Memory B cell (primary cell): ENCODE results near the gene GMDS.
A peak's percentile ranks its signal among the peaks of the same experiment; 100 is the strongest.

Experiments
- ATAC-seq: fragments of 150-1000 bp; cut with Tn5 transposase; 2 replicates; pipeline ENCODE4 v1.10.0; 2021; ENCODE audit warnings: low read depth, mild to moderate bottlenecking, moderate library complexity
- DNase-seq, 2 donors: peaks; one replicate each; pipeline ENCODE4 v3.0.0; 2022; ENCODE audit warnings: low spot score in 2 of 2
- H3K27ac Mint-ChIP-seq: one replicate; pipeline ENCODE4 v1.8.0; 2022; ENCODE audit warnings: mild to moderate bottlenecking, moderate library complexity, mixed read lengths
- H3K27me3 Mint-ChIP-seq: one replicate; pipeline ENCODE4 v1.8.0; 2022; ENCODE audit warnings: mixed read lengths
- H3K36me3 Mint-ChIP-seq: one replicate; pipeline ENCODE4 v1.8.0; 2022; ENCODE audit warnings: mild to moderate bottlenecking, mixed read lengths
- H3K4me1 Mint-ChIP-seq: one replicate; pipeline ENCODE4 v1.8.0; 2022; ENCODE audit warnings: mixed read lengths
- H3K4me3 Mint-ChIP-seq: one replicate; pipeline ENCODE4 v1.8.0; 2022; ENCODE audit warnings: mild to moderate bottlenecking, moderate library complexity, mixed read lengths
- H3K9me3 Mint-ChIP-seq: one replicate; pipeline ENCODE4 v1.8.0; 2022; ENCODE audit warnings: mixed read lengths

GMDS gene

DNA sequence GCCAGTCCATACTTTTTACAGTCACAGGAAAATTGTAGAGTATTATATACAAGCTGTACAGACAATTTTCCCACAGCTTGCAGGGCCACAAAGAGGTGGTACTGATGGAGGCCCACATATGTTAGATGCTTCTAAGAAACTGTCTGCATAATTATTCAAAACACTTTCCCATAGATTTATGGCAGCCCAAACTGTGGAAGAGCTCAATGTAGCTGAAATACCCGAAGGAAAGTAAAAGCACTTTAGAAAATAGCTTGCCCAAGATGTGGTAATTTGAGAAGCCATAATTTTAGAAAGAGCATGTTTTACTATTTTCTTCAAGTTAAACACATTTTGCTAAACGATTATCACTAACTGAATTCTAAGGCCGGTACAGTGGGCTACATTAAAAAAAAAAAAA is 36.9 kb downstream of the GMDS start:
- DNase-seq (no peak), ATAC-seq (no peak)
- peaks cover 3% of the 10 kb centered on the region for H3K4me1 Mint-ChIP-seq
- H3K4me3 Mint-ChIP-seq: no peak overlapping the region
- peaks cover 1% of the 10 kb centered on the region for H3K36me3 Mint-ChIP-seq
- H3K27me3 Mint-ChIP-seq: no peaks in the 10 kb centered on the region
- H3K9me3 Mint-ChIP-seq: no peaks in the 10 kb centered on the region
- H3K27ac Mint-ChIP-seq: no peak overlapping the region

DNA sequence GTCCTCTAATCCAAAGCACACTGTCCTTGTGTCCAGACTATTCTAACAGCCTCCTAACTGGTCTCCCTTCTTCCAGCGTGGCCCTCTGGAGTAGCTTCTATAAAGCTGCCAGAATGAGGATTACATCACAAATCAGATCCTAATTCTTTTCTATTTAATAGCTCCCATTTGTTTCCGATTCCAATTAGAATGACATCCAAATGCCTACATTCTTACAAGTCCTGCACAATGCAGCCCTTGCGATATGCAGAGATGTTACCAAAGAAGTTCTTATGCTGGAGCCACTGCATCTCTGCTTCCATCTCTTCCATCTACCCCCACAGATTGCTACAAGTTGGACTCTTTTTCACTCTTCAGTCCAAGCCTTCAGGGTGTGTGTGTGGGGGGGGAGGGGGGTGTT is 40.0 kb downstream of the GMDS start:
- Mint-ChIP-seq H3K27me3 (no peaks in the 10 kb centered on the region), H3K27ac (no peak overlapping the region), H3K36me3 (peaks cover 1% of the 10 kb centered on the region), H3K9me3 (no peaks in the 10 kb centered on the region), H3K4me3 (no peak overlapping the region), H3K4me1 (peaks cover 3% of the 10 kb centered on the region)
- DNase-seq (no peak), ATAC-seq (no peak)

DNA sequence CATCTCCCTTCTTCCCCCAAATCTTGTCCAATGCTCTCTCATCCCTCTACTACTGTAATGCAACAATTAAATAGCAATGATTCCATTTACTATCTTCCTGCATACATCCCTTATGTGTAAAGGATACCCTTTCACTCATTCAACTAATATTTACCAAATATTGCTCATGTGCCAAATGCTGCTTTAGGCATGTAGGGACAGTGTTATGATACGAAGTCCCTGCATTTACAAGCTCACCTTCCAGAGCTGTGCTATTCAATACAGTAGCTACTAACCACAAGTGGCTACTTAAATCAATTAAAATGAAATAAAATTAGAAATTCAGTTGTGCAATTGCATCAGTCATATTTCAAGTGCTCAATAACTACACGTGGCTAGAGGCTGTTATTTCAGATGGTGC is 41.1 kb downstream of the GMDS start:
- ATAC-seq: no peak
- DNase-seq: no peak
- Mint-ChIP-seq H3K27ac (no peak overlapping the region), H3K4me3 (no peak overlapping the region), H3K4me1 (no peaks in the 10 kb centered on the region), H3K27me3 (no peaks in the 10 kb centered on the region), H3K9me3 (no peaks in the 10 kb centered on the region), H3K36me3 (peaks cover 1% of the 10 kb centered on the region)

DNA sequence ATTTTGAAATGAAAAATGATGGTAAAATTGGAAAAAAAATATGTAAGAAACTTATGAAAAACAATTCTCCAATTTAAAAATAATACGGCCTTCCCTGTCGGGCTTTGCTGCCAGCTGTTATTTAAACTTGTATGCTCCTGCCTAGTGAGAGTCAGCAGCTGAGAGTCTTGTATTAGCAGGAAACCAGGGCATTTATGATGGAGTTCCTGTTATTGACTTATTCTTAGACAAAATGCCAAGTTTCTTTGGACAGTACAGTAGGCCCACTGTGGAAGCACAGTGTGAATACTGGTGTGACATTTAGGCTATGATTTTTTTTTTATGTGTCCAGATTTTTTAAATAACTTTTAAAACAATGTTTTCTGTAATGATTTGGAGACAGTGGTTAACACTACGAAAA is 42.1 kb downstream of the GMDS start:
- H3K4me3 Mint-ChIP-seq: no peak overlapping the region
- no peaks in the 10 kb centered on the region for H3K4me1 Mint-ChIP-seq
- ATAC-seq: no peak
- no peaks in the 10 kb centered on the region for H3K27me3 Mint-ChIP-seq
- H3K9me3 Mint-ChIP-seq: no peaks in the 10 kb centered on the region
- no peak for DNase-seq
- no peak overlapping the region for H3K27ac Mint-ChIP-seq
- peaks cover 1% of the 10 kb centered on the region for H3K36me3 Mint-ChIP-seq

DNA sequence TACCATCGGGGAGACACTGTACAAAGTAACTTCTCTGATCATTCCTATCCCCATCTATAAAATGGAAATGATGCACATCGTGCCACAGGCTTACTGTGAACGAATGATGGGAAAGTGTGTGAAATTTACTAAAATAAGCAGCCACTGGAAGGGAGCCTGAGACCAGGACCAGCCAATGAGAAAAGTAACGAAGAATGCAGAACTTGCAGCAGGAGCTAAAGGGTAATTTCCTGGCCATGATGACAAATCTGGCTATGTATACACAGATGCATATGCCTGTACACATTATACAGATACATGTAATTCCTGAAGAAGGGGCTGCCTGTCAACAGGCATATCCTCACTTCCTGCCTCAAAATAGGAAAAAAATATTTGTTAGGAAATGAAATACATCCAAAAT is 47.4 kb downstream of the GMDS start:
- Mint-ChIP-seq H3K27ac (no peak overlapping the region), H3K9me3 (no peaks in the 10 kb centered on the region), H3K4me1 (peaks cover 6% of the 10 kb centered on the region), H3K27me3 (no peaks in the 10 kb centered on the region), H3K4me3 (no peak overlapping the region), H3K36me3 (peaks cover 2% of the 10 kb centered on the region)
- DNase-seq (no peak), ATAC-seq (no peak)

DNA sequence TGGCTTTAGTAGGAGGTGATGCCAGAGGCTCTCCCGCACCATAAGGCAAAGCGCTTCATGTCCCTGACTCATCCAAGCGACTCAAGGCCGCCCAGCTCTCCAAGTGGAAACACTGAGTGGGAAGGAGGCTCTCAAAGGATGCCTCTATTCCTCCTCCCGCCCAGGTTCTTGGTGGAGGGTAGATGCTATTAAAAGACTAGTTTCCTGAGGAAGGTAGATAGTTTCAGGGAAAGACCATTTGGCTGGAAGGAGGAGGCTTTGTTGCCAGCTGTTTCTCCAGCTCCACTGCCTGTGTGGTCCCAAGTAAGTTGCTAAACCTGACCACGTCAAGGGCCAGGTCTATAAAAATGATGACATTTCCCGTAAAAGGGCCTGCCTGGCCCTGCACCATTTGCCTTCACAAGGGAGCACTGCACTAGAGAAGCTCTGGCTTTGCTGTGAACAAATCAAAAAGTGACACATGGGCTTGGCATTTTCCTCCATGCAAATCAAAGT is 48.2 kb downstream of the GMDS start:
- Mint-ChIP-seq H3K27me3 (no peaks in the 10 kb centered on the region), H3K4me3 (no peak overlapping the region)

DNA sequence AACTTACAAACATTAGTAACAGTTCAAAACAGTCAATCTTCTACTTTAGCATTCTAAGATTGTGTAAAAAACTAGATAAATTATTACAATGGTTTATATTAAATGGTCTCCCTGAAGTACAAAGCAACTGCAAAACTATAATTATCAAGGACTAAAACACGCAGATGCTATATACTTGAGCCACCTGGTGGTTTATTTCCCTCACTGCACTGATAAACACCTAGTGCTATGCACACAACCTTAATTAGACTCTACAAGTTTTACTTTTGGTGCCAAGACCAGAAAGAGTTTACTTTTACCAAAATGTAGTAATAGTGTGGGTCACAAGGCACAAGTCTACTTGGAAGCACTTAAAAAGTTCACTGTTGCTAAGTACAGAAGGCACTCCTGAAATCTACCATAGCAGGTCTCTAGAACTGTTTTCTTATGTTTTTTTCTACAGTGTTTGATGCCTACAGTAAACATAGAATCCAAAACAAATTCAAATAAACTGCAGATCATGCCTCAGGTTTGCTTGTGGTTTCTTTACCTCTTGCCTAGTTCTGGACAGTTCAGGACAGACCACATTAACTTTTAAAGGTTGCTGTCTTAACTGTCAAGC is 49.2 kb downstream of the GMDS start:
- peaks cover 6% of the 10 kb centered on the region for H3K4me1 Mint-ChIP-seq
- DNase-seq (peak; percentile 27 to 35), ATAC-seq (peak; percentile 70)
- no peaks in the 10 kb centered on the region for H3K9me3 Mint-ChIP-seq
- H3K4me3 Mint-ChIP-seq: no peak overlapping the region
- peaks cover 2% of the 10 kb centered on the region for H3K36me3 Mint-ChIP-seq
- no peak overlapping the region for H3K27ac Mint-ChIP-seq
- no peaks in the 10 kb centered on the region for H3K27me3 Mint-ChIP-seq

More for the DNA sequence above, 48.2 kb downstream of the GMDS start:
- Mint-ChIP-seq H3K27ac (no peak overlapping the region), H3K4me1 (peaks cover 6% of the 10 kb centered on the region), H3K9me3 (no peaks in the 10 kb centered on the region), H3K36me3 (peaks cover 2% of the 10 kb centered on the region)
- DNase-seq (no peak), ATAC-seq (no peak)

DNA sequence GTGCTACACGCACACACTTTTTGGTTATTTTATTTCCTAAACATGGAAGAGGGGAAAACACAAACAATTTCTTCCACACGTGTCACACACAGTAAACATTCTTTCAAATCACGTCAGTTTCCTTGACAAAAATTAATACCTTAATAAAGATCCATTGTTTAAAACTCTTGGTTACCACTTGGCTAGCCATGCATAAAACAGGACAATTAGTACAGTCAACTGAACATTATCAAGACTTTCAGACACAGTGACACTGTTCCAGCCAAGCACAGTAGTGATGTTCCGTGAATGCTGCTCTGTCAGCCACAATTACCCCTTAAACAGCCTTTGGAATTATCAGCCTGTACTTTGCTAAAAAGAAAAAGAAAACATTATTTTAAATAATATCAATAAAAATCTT is 50.8 kb downstream of the GMDS start:
- DNase-seq (no peak), ATAC-seq (no peak)
- Mint-ChIP-seq H3K4me1 (peaks cover 6% of the 10 kb centered on the region), H3K4me3 (no peak overlapping the region), H3K9me3 (no peaks in the 10 kb centered on the region), H3K36me3 (peaks cover 2% of the 10 kb centered on the region), H3K27ac (no peak overlapping the region), H3K27me3 (no peaks in the 10 kb centered on the region)

DNA sequence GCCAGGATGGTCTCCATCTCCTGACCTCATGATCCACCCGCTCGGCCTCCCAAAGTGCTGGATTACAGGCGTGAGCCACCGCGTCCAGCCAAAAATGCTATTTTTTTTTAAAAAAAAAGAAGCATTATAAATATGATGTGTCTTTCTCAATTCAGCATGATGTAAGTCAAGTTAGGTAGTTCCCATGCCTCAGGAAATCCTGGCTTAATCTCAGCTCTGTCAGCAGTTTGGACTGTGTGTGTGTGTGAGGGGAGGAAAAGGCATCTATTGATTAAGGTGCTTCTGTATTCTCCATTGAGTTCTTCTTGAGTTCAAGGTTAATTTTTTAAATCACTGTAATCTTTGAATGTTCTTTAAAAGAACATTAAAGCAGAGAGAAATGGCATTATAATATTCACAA is 51.5 kb downstream of the GMDS start:
- Mint-ChIP-seq H3K27me3 (no peaks in the 10 kb centered on the region), H3K4me3 (no peak overlapping the region), H3K9me3 (no peaks in the 10 kb centered on the region), H3K36me3 (peaks cover 2% of the 10 kb centered on the region), H3K4me1 (peaks cover 9% of the 10 kb centered on the region), H3K27ac (no peak overlapping the region)
- ATAC-seq (no peak), DNase-seq (no peak)

DNA sequence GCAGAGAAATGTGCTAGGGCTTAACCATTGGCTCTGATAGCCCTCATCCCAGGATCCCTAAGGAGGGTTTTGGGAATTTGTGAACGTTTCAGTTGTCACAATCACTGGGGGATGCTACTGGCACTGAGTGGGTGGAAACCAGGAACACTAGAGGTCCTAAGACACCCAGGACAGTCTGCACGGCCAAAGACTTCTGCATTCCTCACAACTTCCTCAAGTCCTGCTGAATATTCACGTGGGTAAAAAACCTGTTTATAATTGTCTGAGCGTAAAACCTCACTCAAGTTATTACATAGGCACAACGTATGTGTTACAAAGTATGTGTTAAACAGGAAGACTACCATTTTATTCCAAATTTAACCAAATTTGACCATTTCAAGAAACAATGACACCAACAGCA is 52.4 kb downstream of the GMDS start:
- Mint-ChIP-seq H3K27ac (no peak overlapping the region), H3K27me3 (no peaks in the 10 kb centered on the region), H3K4me1 (peaks cover 13% of the 10 kb centered on the region), H3K4me3 (no peak overlapping the region), H3K9me3 (no peaks in the 10 kb centered on the region), H3K36me3 (peaks cover 2% of the 10 kb centered on the region)
- ATAC-seq (no peak), DNase-seq (no peak)

DNA sequence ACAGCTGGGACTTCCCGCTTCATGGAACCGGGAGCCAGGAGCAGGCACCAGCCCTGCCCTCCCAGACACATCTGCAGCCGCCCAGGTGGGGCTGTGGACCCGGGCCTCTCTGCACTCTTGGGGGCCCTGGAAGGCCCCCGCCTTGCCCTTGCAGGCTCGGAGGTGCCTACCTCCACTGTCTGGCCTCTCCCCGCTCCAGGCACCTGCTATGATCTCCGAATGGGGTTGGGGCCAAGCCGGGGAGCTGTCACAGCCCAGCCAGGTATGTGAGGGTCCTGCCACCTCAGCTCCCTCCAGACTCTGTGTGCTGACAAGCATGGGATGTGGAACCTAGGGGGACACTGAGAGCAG is 54.0 kb downstream of the GMDS start:
- no peak overlapping the region for H3K27ac Mint-ChIP-seq
- ATAC-seq (no peak), DNase-seq (no peak)
- no peaks in the 10 kb centered on the region for H3K27me3 Mint-ChIP-seq
- no peak overlapping the region for H3K4me3 Mint-ChIP-seq
- peaks cover 2% of the 10 kb centered on the region for H3K36me3 Mint-ChIP-seq
- peaks cover 11% of the 10 kb centered on the region for H3K4me1 Mint-ChIP-seq
- no peaks in the 10 kb centered on the region for H3K9me3 Mint-ChIP-seq

DNA sequence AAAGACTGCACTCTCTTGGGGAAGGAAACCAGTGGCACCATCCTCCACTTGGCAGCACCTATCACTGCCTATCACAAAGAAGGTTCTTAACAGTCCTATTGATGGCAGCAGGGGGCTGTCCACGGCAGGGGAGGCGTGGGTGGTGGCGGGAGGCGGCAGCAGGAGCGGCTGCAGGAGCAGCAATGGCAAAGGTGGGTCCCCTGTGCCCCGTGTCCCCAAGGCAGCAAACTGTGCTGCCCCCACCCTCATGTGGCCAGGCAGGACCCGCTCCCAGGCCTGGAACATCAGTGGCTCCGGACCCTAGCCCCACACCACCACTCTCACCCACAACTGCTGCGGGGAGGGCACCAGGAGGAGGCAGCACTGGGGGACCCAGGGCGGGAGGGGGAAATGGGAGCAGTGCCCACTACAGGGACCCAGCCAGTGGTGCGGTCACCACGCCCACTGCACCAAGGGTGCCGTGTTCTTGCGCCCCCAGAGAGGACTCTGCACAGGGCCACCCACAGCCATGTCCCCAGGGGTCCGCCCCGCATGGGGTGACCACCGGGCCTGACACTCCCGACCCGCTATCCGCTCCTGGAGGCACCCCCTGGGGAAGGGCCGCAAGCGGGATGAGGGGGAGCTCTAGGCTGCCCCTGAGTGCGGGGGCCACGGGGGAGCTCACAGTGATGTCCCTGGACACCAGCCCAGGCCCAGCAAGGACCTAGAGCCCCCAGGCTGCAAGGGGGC is 54.6 kb downstream of the GMDS start:
- ATAC-seq (no peak), DNase-seq (no peak)
- no peaks in the 10 kb centered on the region for H3K9me3 Mint-ChIP-seq
- peaks cover 2% of the 10 kb centered on the region for H3K36me3 Mint-ChIP-seq
- no peak overlapping the region for H3K27ac Mint-ChIP-seq
- no peaks in the 10 kb centered on the region for H3K27me3 Mint-ChIP-seq
- H3K4me1 Mint-ChIP-seq: peaks cover 9% of the 10 kb centered on the region
- H3K4me3 Mint-ChIP-seq: no peak overlapping the region

DNA sequence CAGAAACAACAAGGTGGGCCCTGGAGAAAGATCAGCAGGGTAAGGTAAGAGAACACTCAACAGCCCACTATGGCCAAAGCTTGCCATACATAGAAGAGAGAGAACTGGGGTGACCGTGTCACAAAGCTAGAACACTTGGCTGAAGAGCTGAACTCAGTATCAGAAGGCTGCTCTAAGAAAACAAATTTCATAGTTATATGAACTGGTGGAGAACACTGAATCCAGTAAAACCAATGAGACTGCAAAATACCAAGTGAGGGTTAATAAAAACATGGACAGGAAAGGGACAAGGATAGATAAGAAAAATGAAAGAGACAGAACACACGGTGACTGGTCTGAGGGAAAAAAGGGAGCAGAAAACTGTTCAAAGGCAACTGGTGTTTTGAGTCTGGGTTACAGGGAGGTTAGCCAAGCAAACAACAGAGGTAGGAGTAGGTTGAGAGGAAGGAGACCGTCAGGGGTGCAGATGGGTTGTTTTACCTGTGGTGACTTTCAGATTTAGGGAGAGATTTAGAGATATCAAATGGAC is 56.5 kb downstream of the GMDS start:
- Mint-ChIP-seq H3K27me3 (no peaks in the 10 kb centered on the region), H3K4me1 (peaks cover 13% of the 10 kb centered on the region), H3K9me3 (no peaks in the 10 kb centered on the region), H3K27ac (no peak overlapping the region), H3K36me3 (peaks cover under 1% of the 10 kb centered on the region), H3K4me3 (no peak overlapping the region)
- DNase-seq (no peak), ATAC-seq (no peak)

DNA sequence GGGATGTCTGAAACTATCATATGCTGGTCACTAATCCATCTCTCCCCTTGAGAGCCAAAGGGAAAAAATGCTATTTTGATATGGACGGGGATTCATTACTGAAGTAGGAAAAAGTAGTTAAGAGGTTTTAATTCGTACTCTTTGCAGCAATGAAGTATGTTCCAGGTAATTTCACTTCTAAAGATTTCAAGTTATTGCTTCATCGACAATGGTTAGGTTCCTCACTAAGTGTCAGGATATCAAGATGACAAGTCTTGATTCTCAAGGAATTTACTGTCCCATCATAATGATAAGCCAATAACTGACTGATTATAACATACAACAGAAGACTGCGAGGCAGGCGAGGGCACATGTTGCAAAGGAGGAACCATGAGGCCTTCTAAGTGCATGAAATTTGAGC is 57.0 kb downstream of the GMDS start:
- Mint-ChIP-seq H3K27me3 (no peaks in the 10 kb centered on the region), H3K9me3 (no peaks in the 10 kb centered on the region), H3K4me3 (no peak overlapping the region), H3K4me1 (peaks cover 13% of the 10 kb centered on the region), H3K27ac (no peak overlapping the region), H3K36me3 (no peaks in the 10 kb centered on the region)
- DNase-seq (no peak), ATAC-seq (no peak)

DNA sequence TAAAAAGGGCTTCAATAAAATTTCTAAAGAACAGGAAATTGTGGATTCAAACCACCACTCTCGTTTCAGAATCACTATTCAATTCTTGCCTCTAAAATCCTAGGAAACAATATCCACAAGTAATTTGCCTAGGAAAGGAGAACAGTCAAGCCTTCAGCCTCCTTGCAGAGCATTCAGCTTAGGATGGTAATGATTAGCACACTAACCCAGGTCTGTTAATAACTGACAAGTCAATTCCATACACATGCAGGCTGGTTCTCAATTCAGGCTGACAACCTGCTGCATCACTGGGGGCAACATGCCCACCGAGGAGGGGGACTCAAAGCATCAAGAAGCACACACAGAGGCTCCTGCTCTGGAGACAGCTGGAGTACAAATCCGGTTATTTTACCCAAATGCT is 57.6 kb downstream of the GMDS start:
- Mint-ChIP-seq H3K36me3 (no peaks in the 10 kb centered on the region), H3K4me1 (peaks cover 13% of the 10 kb centered on the region), H3K9me3 (no peaks in the 10 kb centered on the region), H3K27me3 (no peaks in the 10 kb centered on the region), H3K4me3 (no peak overlapping the region), H3K27ac (no peak overlapping the region)
- DNase-seq (no peak), ATAC-seq (no peak)
